SK-MEL-5 (cell line): ENCODE data around the gene NUP62CL. TPM values are rescaled to one million over a fixed set of nuclear protein-coding genes. Genes with fewer than 3 reads are reported as not detected.
"Not testable (repeated sequence)": the region's sequence is repeated elsewhere in the genome, so short reads cannot be mapped to it uniquely, and the experiment has no call there.

Experiments used
- DNase-seq: peaks from one replicate; pipeline ENCODE4 v3.0.0-alpha.2; 2016; ENCODE audit warnings: low read depth, low spot score
- in situ Hi-C: cut with HindIII; loops from 2 replicates; pipeline ENCODE4 v1.10.0; 2016; ENCODE audit warnings: low sequenced_read_pairs, high pct_unique_total_duplicates, low pct_unique_long_range_greater_than_20kb
- small RNA-seq, 2 experiments: library from RNA; depleted of rRNA; stranded (forward); fragments of <200 nt; gene quantifications; one replicate each; pipeline ENCODE3, GENCODE V24; 2014
- total RNA-seq: library from RNA; depleted of rRNA; stranded (reverse); fragments of >200 nt; shearing (Covaris generic); gene quantifications from 2 replicates; pipeline ENCODE4 v1.2.3, GENCODE V29; 2014; rRNA removed

NUP62CL gene
- total RNA-seq, 1 experiment from 2014 or later = 4.5 TPM

DNA sequence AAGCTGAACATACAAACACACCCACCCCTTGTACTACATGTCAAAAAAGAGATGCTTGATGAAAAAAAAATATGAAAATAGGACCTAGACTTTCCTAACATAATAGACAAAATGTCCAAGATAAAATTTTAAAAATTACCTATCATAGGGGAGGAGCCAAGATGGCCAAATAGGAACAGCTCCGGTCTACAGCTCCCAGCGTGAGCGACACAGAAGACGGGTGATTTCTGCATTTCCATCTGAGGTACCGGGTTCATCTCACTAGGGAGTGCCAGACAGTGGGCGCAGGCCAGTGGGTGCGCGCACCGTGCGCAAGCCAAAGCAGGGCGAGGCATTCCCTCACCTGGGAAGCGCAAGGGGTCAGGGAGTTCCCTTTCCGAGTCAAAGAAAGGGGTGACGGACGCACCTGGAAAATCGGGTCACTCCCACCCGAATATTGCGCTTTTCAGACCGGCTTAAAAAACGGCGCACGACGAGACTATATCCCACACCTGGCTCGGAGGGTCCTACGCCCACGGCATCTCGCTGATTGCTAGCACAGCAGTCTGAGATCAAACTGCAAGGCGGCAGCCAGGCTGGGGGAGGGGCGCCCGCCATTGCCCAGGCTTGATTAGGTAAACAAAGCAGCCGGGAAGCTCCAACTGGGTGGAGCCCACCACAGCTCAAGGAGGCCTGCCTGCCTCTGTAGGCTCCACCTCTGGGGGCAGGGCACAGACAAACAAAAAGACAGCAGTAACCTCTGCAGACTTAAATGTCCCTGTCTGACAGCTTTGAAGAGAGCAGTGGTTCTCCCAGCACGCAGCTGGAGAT is 50.4 kb downstream of the NUP62CL start:
- in situ Hi-C loops = not testable (repeated sequence)

GRCh38 chrX:107154787-107155620 is 51.2 kb downstream of the NUP62CL start:
- in situ Hi-C loops = no loop called here
- no peak for DNase-seq

More for the DNA sequence above, 50.4 kb downstream of the NUP62CL start:
- DNase-seq = not testable (repeated sequence)

DNA sequence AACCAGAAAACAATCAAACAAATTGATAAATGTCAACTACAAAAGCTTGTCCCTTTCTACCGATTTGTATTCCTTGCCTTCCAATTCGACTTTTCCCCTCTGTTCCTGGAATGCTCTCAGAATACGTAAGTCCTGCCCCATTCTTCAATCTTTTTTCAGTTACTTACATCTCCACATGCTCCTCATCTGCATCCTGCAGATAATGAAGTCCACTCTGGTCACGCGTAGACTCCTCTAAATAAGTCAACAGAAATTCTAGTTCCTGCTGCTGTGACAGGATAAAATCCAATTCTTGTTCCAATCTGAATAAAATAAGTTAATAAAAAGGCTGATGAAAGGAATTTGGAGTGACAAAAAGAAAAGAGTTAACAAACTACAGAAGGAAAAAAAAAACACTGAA is 53.2 kb downstream of the NUP62CL start:
- no peak for DNase-seq
- in situ Hi-C loops = no loop called here

DNA sequence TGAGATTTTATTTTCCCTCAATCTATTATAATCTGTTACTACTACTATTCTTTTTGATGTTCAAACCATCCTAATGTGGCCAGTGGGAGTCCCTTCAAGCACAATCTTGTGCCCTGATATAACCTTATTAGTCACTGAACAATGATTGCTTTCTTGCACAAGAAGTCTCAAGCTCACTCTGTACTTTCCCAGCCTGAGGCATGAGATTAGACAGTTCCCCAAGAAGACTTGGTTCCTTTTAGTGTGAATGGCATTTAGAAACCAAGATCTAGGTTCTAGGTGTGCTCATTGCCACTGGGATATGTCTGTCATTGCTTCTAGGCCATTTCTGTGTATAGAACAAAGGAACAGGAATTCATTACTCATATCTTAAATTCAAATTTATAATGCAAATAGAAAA is 59.6 kb downstream of the NUP62CL start:
- in situ Hi-C loops = no loop called here
- DNase-seq = peak; percentile 40

DNA sequence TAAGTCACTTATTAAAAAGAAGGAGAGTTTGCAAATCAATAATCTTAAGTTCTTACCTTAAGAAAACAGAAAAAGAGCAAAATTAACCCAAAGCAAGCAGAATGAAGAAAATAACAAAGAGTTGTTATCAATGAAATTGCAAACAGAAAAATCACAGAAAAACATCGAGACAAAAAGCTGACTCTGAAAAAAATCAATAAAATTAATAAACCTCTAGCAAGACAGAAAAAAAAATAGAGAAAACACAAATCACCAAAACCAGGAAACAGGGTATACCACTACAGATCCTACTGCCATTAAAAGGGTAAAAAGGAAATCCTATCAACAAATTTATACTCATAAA is 70.3 kb downstream of the NUP62CL start:
- in situ Hi-C loops = no loop called here
- DNase-seq = no peak

DNA sequence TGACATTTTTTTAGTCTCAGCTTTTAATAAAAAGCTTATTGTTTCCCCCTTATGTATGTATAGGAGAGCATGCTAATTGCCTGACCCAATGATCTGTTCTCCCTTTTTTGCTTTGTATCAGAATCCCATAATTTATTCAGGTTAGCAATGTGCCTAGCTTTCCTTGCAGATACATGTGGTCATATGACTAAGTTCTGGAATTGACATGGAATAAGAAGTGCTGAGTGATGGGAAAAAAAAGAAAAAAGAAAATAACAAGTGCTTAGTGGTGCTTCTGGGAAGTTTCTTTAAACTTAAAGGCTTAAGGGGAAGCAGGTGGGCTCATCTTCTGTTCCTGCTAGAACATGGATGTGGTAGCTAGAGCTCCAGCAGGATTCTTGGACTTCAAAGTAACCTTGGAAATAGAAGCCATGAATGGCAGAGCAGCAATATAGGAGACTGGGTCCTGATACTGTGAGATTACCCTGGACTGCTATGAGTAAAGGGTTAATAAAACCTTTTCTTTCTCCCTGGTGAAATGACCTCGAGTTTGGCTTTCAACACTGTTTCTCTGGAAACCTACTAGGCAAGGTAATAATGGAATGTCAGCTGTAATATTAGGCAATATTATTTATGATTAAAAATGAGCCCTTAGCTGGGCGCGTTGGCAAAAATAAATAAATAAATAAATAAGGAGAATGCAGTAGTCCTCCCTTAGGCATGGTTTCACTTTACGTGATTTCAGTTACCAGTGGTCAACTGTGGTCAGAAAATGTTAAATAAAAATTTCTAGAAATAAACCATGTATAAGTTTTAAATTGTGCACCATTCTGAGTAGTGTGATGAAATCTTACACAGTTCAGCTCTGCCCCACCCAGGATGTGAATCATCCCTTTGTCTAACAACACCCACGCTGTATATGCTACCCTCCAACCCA is 70.9 kb downstream of the NUP62CL start:
- DNase-seq = no peak
- in situ Hi-C loops = no loop called here

- in situ Hi-C loops = no loop called here
- DNase-seq = no peak
These were observed 82.5 kb downstream of the NUP62CL start for GRCh38 chrX:107123750-107124149.

DNA sequence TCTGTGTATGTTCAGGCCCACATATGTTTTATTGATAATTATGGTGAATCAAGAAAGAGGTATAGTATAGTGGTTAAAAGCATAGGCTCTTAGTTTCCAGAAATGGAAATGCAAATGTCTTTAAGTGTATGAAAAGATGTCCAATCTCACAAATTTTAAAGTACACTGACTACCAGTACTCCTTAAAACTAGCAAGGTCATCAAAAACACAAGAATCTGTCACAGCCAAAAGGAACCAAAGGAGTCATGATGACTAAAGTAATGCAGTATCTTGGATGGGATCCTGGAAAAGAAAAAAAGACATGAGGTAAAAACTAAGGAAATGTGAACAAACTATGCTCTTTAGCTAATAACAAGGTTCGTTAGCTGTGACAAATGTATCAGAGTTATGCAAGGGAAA is 87.0 kb downstream of the NUP62CL start:
- DNase-seq = no peak
- in situ Hi-C loops = no loop called here

GRCh38 chrX:107118322-107119147 is 87.7 kb downstream of the NUP62CL start, which contains the start of gene RBM41:
Gene RBM41 (minus strand): TSS chrX:107118822. CDS start chrX:107118773, 49 bp downstream.
- DNase-seq = peak; percentile 77
- in situ Hi-C loops = no loop called here

GRCh38 chrX:107117993-107118321 is 88.3 kb downstream of the NUP62CL start:
- in situ Hi-C loops = no loop called here
- no peak for DNase-seq

DNA sequence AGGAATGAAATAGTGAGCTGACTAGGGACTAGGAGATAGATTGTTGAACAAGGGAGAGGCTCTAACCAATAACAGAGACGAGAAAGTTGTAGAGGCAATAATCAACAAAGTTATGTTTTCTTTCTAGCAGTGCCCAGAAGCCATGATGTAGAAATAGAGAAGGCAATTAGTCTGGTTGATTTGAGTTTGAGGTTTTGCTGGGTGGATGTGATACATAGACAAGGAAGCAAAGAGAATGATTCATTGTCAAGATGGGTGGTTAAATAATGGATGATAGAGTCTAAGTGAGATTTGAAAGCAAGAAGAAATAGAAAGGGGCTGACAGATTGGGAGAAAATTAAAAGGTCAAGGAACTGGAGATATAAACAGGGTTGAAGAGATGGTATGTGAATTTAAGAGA is 98.8 kb downstream of the NUP62CL start:
- in situ Hi-C loops = no loop called here
- DNase-seq = no peak

- in situ Hi-C loops = no loop called here
- peak; percentile 6 for DNase-seq
These were observed 103.3 kb downstream of the NUP62CL start for GRCh38 chrX:107102980-107103379.

- in situ Hi-C loops = no loop called here
These were observed 130.1 kb downstream of the NUP62CL start for GRCh38 chrX:107076158-107076557.

More at GRCh38 chrX:107076158-107076557, 130.1 kb downstream of the NUP62CL start:
- no peak for DNase-seq

Small RNAs within 50 kb of the gene (small RNA-seq; reads per million reads assigned to genes)
- 0 reads per million in 2 experiments for gene RF00019

Other genes with a start within 250 kb of the NUP62CL start
- 11.7 and 13.7 TPM in 2 replicates for gene MORC4, start 206.2 kb downstream of the NUP62CL start, total RNA-seq
- 7.6 and 8.3 TPM in 2 replicates for gene RBM41, start 87.6 kb downstream of the NUP62CL start, total RNA-seq
- gene DNAAF6, start 178 bp upstream of the NUP62CL start, total RNA-seq = not detected in 2 replicates
- gene FRMPD3, start 243.2 kb upstream of the NUP62CL start, total RNA-seq = 0.03 TPM in 1 of 2 replicates, not detected in the other